ENCODE measurements around the gene SMPDL3A. TPM values are rescaled to one million over a fixed set of nuclear protein-coding genes. Genes with fewer than 3 reads are reported as not detected.

SMPDL3A gene
- total RNA-seq, 1 donor from 2014 or later, result 1.5 TPM

- intact Hi-C loops (cut with micrococcal nuclease), result no loop called here
- ChIA-PET POLR2A (no interaction called here), CTCF (no interaction called here)
- no peaks in the 10 kb centered on the region for H3K4me1 Mint-ChIP-seq
- no peak for TF ChIP-seq CTCF (IDR thresholded peaks at IDR 0.05)
- H3K36me3 Mint-ChIP-seq (ENCODE audit: low read depth), result no peaks in the 10 kb centered on the region
- no peak overlapping the region for H3K27ac Mint-ChIP-seq
- no peaks in the 10 kb centered on the region for H3K27me3 Mint-ChIP-seq
- DNase-seq (no peak), ATAC-seq (ENCODE audit: low read depth) (no peak)
- H3K9me3 Mint-ChIP-seq, result peaks cover 5% of the 10 kb centered on the region
- H3K4me3 Mint-ChIP-seq, result no peak overlapping the region
These were observed 16.2 kb upstream of the SMPDL3A start for GRCh38 chr6:122772724-122773415.

DNA sequence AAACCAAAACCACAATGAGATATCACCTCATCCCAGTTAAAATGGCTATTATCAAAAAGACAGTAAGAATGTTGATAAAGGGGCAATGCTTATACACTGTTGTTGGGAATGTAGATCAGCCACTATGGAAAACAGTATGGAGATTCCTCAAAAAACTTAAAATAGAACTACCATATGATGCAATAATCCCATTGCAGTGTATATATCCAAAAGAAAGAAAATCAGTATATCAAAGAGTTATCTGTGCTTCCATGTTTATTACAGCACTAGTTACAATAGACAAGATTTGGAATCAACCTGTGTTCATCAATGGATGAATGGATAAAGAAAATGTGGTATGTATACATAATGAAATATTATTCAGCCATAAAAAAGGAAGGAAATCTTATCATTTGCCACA lies 13.1 kb upstream of the SMPDL3A start:
- ChIA-PET POLR2A (no interaction called here), CTCF (no interaction called here)
- Mint-ChIP-seq H3K4me3 (no peak overlapping the region), H3K27ac (no peak overlapping the region), H3K9me3 (peaks cover 5% of the 10 kb centered on the region), H3K4me1 (no peaks in the 10 kb centered on the region), H3K27me3 (peaks cover 1% of the 10 kb centered on the region), H3K36me3 (ENCODE audit: low read depth) (no peaks in the 10 kb centered on the region)
- ATAC-seq (ENCODE audit: low read depth) (no peak), DNase-seq (no peak)
- intact Hi-C loops (cut with micrococcal nuclease), result no loop called here
- TF ChIP-seq CTCF (IDR thresholded peaks at IDR 0.05), result no peak

GRCh38 chr6:122778302-122778701 lies 10.8 kb upstream of the SMPDL3A start:
- TF ChIP-seq CTCF (IDR thresholded peaks at IDR 0.05), result no peak
- Mint-ChIP-seq H3K36me3 (ENCODE audit: low read depth) (no peaks in the 10 kb centered on the region), H3K4me1 (no peaks in the 10 kb centered on the region), H3K4me3 (no peak overlapping the region), H3K27me3 (peaks cover 3% of the 10 kb centered on the region), H3K27ac (no peak overlapping the region), H3K9me3 (peaks cover 5% of the 10 kb centered on the region)
- intact Hi-C loops (cut with micrococcal nuclease), result no loop called here
- DNase-seq (no peak), ATAC-seq (ENCODE audit: low read depth) (no peak)
- ChIA-PET POLR2A (no interaction called here), CTCF (no interaction called here)

GRCh38 chr6:122778985-122779661 lies 9.9 kb upstream of the SMPDL3A start:
- no peaks in the 10 kb centered on the region for H3K36me3 Mint-ChIP-seq (ENCODE audit: low read depth)
- peaks cover 5% of the 10 kb centered on the region for H3K9me3 Mint-ChIP-seq
- no peak for TF ChIP-seq CTCF (IDR thresholded peaks at IDR 0.05)
- POLR2A ChIA-PET, result no interaction called here
- no peak overlapping the region for H3K4me3 Mint-ChIP-seq
- no peak for DNase-seq
- H3K27ac Mint-ChIP-seq, result no peak overlapping the region
- CTCF ChIA-PET, result no interaction called here
- H3K27me3 Mint-ChIP-seq, result peaks cover 3% of the 10 kb centered on the region
- intact Hi-C loops (cut with micrococcal nuclease), result no loop called here
- ATAC-seq (ENCODE audit: low read depth), result no peak
- H3K4me1 Mint-ChIP-seq, result no peaks in the 10 kb centered on the region

DNA sequence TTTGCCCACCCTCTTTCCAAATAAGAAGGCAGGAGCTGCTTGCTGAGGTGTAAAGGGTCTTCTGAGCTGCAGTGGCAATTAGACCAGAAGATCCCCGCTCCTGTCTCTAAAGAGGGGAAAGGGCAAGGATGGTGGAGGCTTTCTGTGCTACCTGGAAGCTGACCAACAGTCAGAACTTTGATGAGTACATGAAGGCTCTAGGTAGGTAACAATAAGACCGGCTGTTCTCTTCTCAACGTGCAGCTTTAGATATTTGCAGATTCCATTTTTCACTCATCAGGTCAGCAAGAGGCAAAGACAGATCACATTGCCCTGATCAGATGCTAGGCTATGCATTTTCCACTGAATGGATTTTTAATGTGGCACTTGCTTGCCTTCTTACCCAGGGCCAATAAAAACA lies 9.4 kb upstream of the SMPDL3A start, which contains the start of gene FABP7:
Gene FABP7 (plus strand): TSS at position 50 of the 400 bp plus-strand sequence. CDS start 79 bp downstream, at position 129.
- no peak for TF ChIP-seq CTCF (IDR thresholded peaks at IDR 0.05)
- ATAC-seq (ENCODE audit: low read depth) (no peak), DNase-seq (no peak)
- intact Hi-C loops (cut with micrococcal nuclease), result no loop called here
- ChIA-PET CTCF (no interaction called here), POLR2A (no interaction called here)
- H3K4me3 Mint-ChIP-seq, result no peak within 1 kb of the TSS
- no peak within 1 kb of the TSS for H3K27ac Mint-ChIP-seq
- no peaks in the 10 kb centered on the region for H3K4me1 Mint-ChIP-seq
- peaks cover 3% of the 10 kb centered on the region for H3K27me3 Mint-ChIP-seq
- H3K9me3 Mint-ChIP-seq, result peaks cover 5% of the 10 kb centered on the region
- no peaks in the 10 kb centered on the region for H3K36me3 Mint-ChIP-seq (ENCODE audit: low read depth)
